H9 (cell line): Measurements from ENCODE around the gene PMEPA1. TPM values are rescaled to one million over a fixed set of nuclear protein-coding genes. Genes with fewer than 3 reads are reported as not detected.

ENCODE experiments used
- DNase-seq: peaks from one replicate; pipeline ENCODE4 v3.0.0-alpha.2; 2017
- H2AFZ ChIP-seq: one replicate; pipeline ENCODE4 v1.6.1; 2013; ENCODE audit warnings: mild to moderate bottlenecking, low read length, control low read depth, moderate library complexity
- H2AK5ac ChIP-seq: 2 replicates; pipeline ENCODE4 v1.6.1; 2013; ENCODE audit warnings: low read length, control low read depth, mixed read lengths; ENCODE audit not compliant: insufficient read length
- H2BK120ac ChIP-seq: one replicate; pipeline ENCODE4 v1.6.1; 2013; ENCODE audit warnings: low read depth, mild to moderate bottlenecking, low read length, control low read depth, inconsistent platforms; ENCODE audit not compliant: poor library complexity, severe bottlenecking
- H2BK12ac ChIP-seq: 2 replicates; pipeline ENCODE4 v1.6.1; 2013; ENCODE audit warnings: low read length, control low read depth, mixed read lengths, low read depth; ENCODE audit not compliant: insufficient read length
- H2BK15ac ChIP-seq: 2 replicates; pipeline ENCODE4 v1.6.1; 2013; ENCODE audit warnings: low read depth, low read length, control low read depth
- H2BK20ac ChIP-seq: one replicate; pipeline ENCODE4 v1.6.1; 2013; ENCODE audit warnings: low read depth, mild to moderate bottlenecking, low read length, control low read depth, inconsistent platforms; ENCODE audit not compliant: poor library complexity, severe bottlenecking
- H2BK5ac ChIP-seq: 2 replicates; pipeline ENCODE4 v1.6.1; 2013; ENCODE audit warnings: low read length, control low read depth, mixed read lengths; ENCODE audit not compliant: insufficient read length
- H3K14ac ChIP-seq: 2 replicates; pipeline ENCODE4 v1.6.1; 2013; ENCODE audit warnings: low read length, control low read depth; ENCODE audit not compliant: insufficient read depth
- H3K18ac ChIP-seq: 2 replicates; pipeline ENCODE4 v1.6.1; 2013; ENCODE audit warnings: low read depth, mild to moderate bottlenecking, mixed read lengths, low read length, control low read depth; ENCODE audit not compliant: insufficient read length
- H3K23ac ChIP-seq: 2 replicates; pipeline ENCODE4 v1.6.1; 2013; ENCODE audit warnings: low read length, control low read depth, mixed read lengths, low read depth; ENCODE audit not compliant: insufficient read length
- H3K23me2 ChIP-seq: 2 replicates; pipeline ENCODE4 v1.6.1; 2013; ENCODE audit warnings: low read depth, mild to moderate bottlenecking, mixed read lengths, low read length, control low read depth; ENCODE audit not compliant: insufficient read length, poor library complexity, severe bottlenecking
- H3K27ac ChIP-seq: 2 replicates; pipeline ENCODE4 v1.5.1; 2013; ENCODE audit warnings: low read length, control low read depth, mixed read lengths, low read depth; ENCODE audit not compliant: insufficient read length
- H3K27me3 ChIP-seq: 2 replicates; pipeline ENCODE4 v1.6.1; 2013; ENCODE audit warnings: low read length, control low read depth, inconsistent platforms; ENCODE audit not compliant: insufficient read depth
- H3K4ac ChIP-seq: 2 replicates; pipeline ENCODE4 v1.6.1; 2013; ENCODE audit warnings: low read depth, mild to moderate bottlenecking, control low read depth, inconsistent platforms, low read length, moderate library complexity
- H3K4me1 ChIP-seq: 2 replicates; pipeline ENCODE4 v1.6.1; 2013; ENCODE audit warnings: low read length, control low read depth, inconsistent platforms; ENCODE audit not compliant: insufficient read depth
- H3K4me2 ChIP-seq: 2 replicates; pipeline ENCODE4 v1.6.1; 2013; ENCODE audit warnings: low read length, control low read depth, mixed read lengths; ENCODE audit not compliant: insufficient read length, insufficient read depth
- H3K56ac ChIP-seq: 2 replicates; pipeline ENCODE4 v1.6.1; 2013; ENCODE audit warnings: low read depth, mild to moderate bottlenecking, mixed read lengths, low read length, control low read depth; ENCODE audit not compliant: insufficient read length
- H3K79me1 ChIP-seq: 2 replicates; pipeline ENCODE4 v1.6.1; 2013; ENCODE audit warnings: low read depth, mild to moderate bottlenecking, moderate library complexity, low read length, control low read depth, inconsistent platforms; ENCODE audit not compliant: insufficient read depth, poor library complexity, severe bottlenecking
- H3K79me2 ChIP-seq: 2 replicates; pipeline ENCODE4 v1.6.1; 2013; ENCODE audit warnings: low read length, control low read depth, inconsistent platforms; ENCODE audit not compliant: insufficient read depth
- H3K9ac ChIP-seq: 2 replicates; pipeline ENCODE4 v1.6.1; 2013; ENCODE audit warnings: low read length, control low read depth, mixed read lengths; ENCODE audit not compliant: insufficient read length; ENCODE audit errors: extremely low read depth
- H3K9me3 ChIP-seq: one replicate; pipeline ENCODE4 v1.6.1; 2013; ENCODE audit warnings: low read depth, low read length, inconsistent platforms; ENCODE audit not compliant: control insufficient read depth
- H3T11ph ChIP-seq: one replicate; pipeline ENCODE4 v1.6.1; 2013; ENCODE audit warnings: mild to moderate bottlenecking, low read length, control low read depth, inconsistent platforms
- H4K20me1 ChIP-seq: one replicate; pipeline ENCODE4 v1.6.1; 2013; ENCODE audit not compliant: control insufficient read depth, insufficient read length, insufficient read depth
- H4K5ac ChIP-seq: 2 replicates; pipeline ENCODE4 v1.6.1; 2013; ENCODE audit warnings: low read depth, mild to moderate bottlenecking, mixed read lengths, low read length, control low read depth; ENCODE audit not compliant: insufficient read length
- H4K8ac ChIP-seq: replicated peaks from 2 replicates; pipeline ENCODE4 v1.6.1; 2013; ENCODE audit warnings: low read length, control low read depth, mixed read lengths, low read depth; ENCODE audit not compliant: insufficient read length
- H4K91ac ChIP-seq: 2 replicates; pipeline ENCODE4 v1.6.1; 2013; ENCODE audit warnings: low read depth, mild to moderate bottlenecking, moderate library complexity, mixed read lengths, low read length, control low read depth; ENCODE audit not compliant: insufficient read length
- H3K27ac Mint-ChIP-seq, 3 experiments: 2 replicates in 2 of 3; 3 replicates in 1 of 3; pipeline ENCODE4 v1.8.0; 2020 to 2021; ENCODE audit warnings: mixed read lengths in 3 of 3, mild to moderate bottlenecking in 1 of 3, moderate library complexity in 1 of 3
- H3K27me3 Mint-ChIP-seq: 2 replicates; pipeline ENCODE4 v1.8.0; 2021; ENCODE audit warnings: low read depth, mild to moderate bottlenecking, moderate library complexity, mixed read lengths
- H3K36me3 Mint-ChIP-seq, 3 experiments: 2 replicates in 2 of 3; 3 replicates in 1 of 3; pipeline ENCODE4 v1.8.0; 2020 to 2021; ENCODE audit warnings: low read depth in 3 of 3, mixed read lengths in 3 of 3; ENCODE audit not compliant: insufficient read depth in 1 of 3
- H3K4me1 Mint-ChIP-seq, 2 experiments: 2 replicates each; pipeline ENCODE4 v1.8.0; 2020; ENCODE audit warnings: mixed read lengths in 2 of 2
- H3K4me3 Mint-ChIP-seq, 2 experiments: 2 replicates in 1 of 2; 3 replicates in 1 of 2; pipeline ENCODE4 v1.8.0; 2020 to 2021; ENCODE audit warnings: mild to moderate bottlenecking in 2 of 2, mixed read lengths in 2 of 2, moderate library complexity in 1 of 2
- H3K9me3 Mint-ChIP-seq, 2 experiments: 2 replicates in 1 of 2; 3 replicates in 1 of 2; pipeline ENCODE4 v1.8.0; 2020; ENCODE audit warnings: mild to moderate bottlenecking in 2 of 2, mixed read lengths in 2 of 2, moderate library complexity in 1 of 2
- WGBS: extraction: QIAGEN DNeasy Blood & Tissue Kit; methylation state at CpG from one replicate; pipeline ENCODE4 v1.1.7; 2013; ENCODE audit warnings: missing lambda C conversion rate, low lambda C conversion rate, mixed read lengths; ENCODE audit not compliant: insufficient read length; ENCODE audit errors: extremely low coverage; 5-methylcytosine and 5-hydroxymethylcytosine counted together
- total RNA-seq: library from RNA; stranded (reverse); gene quantifications from 2 replicates; pipeline ENCODE4 v1.2.1, GENCODE V29; 2021
- TF ChIP-seq, protein P1 (sequence below): fragments of 200-600 bp; sonication (generic); conservative IDR thresholded peaks from 3 replicates; pipeline ENCODE4 v1.8.0; 2021; ENCODE audit warnings: antibody characterized with exemption, mild to moderate bottlenecking

Gene PMEPA1
- total RNA-seq, 1 experiment from 2014 or later, result 34.6 TPM

DNA sequence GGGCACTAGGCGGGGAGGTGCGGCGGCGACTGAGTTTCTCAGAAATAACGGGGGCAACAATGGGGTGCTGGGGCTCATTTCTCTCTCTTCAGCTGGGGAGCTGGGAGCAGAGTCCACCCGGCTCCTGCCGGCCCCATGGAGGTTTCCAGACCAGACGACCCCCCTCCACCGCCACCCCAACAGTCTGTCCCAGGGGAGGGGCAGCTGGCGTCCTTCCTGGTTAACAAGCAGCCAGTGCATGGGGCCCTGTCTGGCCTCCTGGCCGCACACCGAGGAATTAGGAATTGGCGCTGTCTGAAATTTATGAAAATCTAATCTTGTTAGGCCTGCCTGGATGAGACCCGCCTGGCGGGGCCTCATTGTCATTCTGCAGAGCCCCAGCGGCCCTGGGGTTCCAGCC, 42.4 kb downstream of the PMEPA1 start:
- H4K8ac ChIP-seq, result no peak overlapping the region
- H3K4me3 Mint-ChIP-seq, result no peak overlapping the region
- H3K27me3 ChIP-seq, result no peaks in the 10 kb centered on the region
- no peaks in the 10 kb centered on the region; the same call in 1 of the 2 replicates for H3K4me1 ChIP-seq
- no peak overlapping the region for H3K4me2 ChIP-seq
- no peak overlapping the region for H3K27ac ChIP-seq
- H3K9me3 Mint-ChIP-seq, result no peaks in the 10 kb centered on the region
- no peak overlapping the region for H2AFZ ChIP-seq
- H3K4me1 Mint-ChIP-seq, result peaks cover 51 to 53% of the 10 kb centered on the region in 2 experiments
- H4K20me1 ChIP-seq, result no peaks in the 10 kb centered on the region
- H3K9ac ChIP-seq, result no peak overlapping the region
- no peak overlapping the region for H3K56ac ChIP-seq
- no peak overlapping the region for H3K4ac ChIP-seq
- TF ChIP-seq, protein P1, sequence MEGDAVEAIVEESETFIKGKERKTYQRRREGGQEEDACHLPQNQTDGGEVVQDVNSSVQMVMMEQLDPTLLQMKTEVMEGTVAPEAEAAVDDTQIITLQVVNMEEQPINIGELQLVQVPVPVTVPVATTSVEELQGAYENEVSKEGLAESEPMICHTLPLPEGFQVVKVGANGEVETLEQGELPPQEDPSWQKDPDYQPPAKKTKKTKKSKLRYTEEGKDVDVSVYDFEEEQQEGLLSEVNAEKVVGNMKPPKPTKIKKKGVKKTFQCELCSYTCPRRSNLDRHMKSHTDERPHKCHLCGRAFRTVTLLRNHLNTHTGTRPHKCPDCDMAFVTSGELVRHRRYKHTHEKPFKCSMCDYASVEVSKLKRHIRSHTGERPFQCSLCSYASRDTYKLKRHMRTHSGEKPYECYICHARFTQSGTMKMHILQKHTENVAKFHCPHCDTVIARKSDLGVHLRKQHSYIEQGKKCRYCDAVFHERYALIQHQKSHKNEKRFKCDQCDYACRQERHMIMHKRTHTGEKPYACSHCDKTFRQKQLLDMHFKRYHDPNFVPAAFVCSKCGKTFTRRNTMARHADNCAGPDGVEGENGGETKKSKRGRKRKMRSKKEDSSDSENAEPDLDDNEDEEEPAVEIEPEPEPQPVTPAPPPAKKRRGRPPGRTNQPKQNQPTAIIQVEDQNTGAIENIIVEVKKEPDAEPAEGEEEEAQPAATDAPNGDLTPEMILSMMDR, result no peak
- H3K18ac ChIP-seq, result no peak overlapping the region
- H3K79me2 ChIP-seq, result peaks cover 20% of the 10 kb centered on the region; the same call in 1 of the 2 replicates
- WGBS, result no CpG with 5 or more reads among the region's 16 CpGs
- H3K79me1 ChIP-seq, result no peaks in the 10 kb centered on the region
- H3K23ac ChIP-seq, result no peak overlapping the region
- H3K23me2 ChIP-seq, result no peaks in the 10 kb centered on the region
- no peaks in the 10 kb centered on the region for H3K27me3 Mint-ChIP-seq
- no peak overlapping the region for H2BK12ac ChIP-seq
- H3K36me3 Mint-ChIP-seq, result peaks cover 0 to 8% (median 0%) of the 10 kb centered on the region in 3 experiments; a peak in 3 of 7 replicates
- peak overlapping the region in 1 of 3 experiments; percentile 73; a peak in 1 of 7 replicates for H3K27ac Mint-ChIP-seq
- no peak overlapping the region for H2AK5ac ChIP-seq
- DNase-seq, result no peak
- peak overlapping the region; percentile 54; the same call in 1 of the 2 replicates for H3K14ac ChIP-seq
- no peak overlapping the region for H4K91ac ChIP-seq
- no peak overlapping the region for H2BK20ac ChIP-seq
- H2BK120ac ChIP-seq, result no peak overlapping the region
- no peak overlapping the region for H2BK5ac ChIP-seq
- H3T11ph ChIP-seq, result no peak overlapping the region
- H3K9me3 ChIP-seq, result no peaks in the 10 kb centered on the region
- H2BK15ac ChIP-seq, result no peak overlapping the region
- no peak overlapping the region for H4K5ac ChIP-seq
